22Rv1 (cell line): Measurements from ENCODE around the gene CYP2W1.

Experiments
- H3K27ac ChIP-seq: fragments of 450-650 bp; 2 replicates; pipeline ENCODE4 v1.5.1; 2017
- CTCF ChIP-seq: fragments of 450-650 bp; IDR thresholded peaks from 2 replicates; pipeline ENCODE4 v1.5.1; 2017; ENCODE audit warnings: mild to moderate bottlenecking
- ZFX ChIP-seq: fragments of 450-650 bp; IDR thresholded peaks from 2 replicates; pipeline ENCODE4 v1.6.1; 2017; ENCODE audit warnings: antibody characterized with exemption, borderline replicate concordance

The CYP2W1 gene, protein sequence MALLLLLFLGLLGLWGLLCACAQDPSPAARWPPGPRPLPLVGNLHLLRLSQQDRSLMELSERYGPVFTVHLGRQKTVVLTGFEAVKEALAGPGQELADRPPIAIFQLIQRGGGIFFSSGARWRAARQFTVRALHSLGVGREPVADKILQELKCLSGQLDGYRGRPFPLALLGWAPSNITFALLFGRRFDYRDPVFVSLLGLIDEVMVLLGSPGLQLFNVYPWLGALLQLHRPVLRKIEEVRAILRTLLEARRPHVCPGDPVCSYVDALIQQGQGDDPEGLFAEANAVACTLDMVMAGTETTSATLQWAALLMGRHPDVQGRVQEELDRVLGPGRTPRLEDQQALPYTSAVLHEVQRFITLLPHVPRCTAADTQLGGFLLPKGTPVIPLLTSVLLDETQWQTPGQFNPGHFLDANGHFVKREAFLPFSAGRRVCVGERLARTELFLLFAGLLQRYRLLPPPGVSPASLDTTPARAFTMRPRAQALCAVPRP

GRCh38 chr7:983004-983615, at the start of gene CYP2W1:
Gene CYP2W1, plus strand, starts transcription at chr7:983181. Its CDS starts 31 bp downstream, at chr7:983212.
- H3K27ac ChIP-seq, result no peak within 1 kb of the TSS
- TF ChIP-seq ZFX, result no peak
- TF ChIP-seq CTCF, result no peak

DNA sequence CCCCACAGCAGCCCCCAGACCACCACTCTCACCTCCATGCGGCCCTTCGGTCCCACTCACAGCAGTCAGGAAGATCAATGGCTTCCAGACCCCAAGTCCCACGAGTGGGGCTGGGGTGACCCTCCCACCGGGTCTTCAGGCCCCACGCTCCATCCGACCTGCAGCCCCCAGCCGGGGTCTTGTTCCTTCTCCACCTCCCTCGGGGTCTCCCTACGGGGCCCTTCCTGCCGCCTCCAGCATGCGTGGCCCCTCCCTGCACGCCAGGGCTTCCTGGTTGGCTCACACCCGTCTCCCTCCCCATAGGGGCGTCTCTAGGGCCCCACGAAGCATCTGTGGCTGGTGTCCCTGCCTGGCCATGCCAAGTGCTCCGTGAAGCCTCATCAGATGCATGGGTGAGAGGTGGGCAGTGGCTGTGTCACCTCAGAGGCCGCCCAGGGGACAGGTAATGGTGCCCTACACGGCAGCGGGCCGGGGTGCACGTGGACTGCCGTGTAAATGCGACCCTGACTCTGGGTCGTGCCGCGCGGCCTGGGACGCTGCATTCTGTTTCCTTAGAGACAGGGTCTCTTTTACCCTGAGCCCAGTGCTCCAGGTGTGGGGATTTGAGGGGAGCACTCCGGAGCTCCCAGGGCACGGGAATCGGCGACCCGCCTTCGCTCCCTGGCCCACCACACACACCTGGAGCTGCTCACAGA, 48.4 kb upstream of the CYP2W1 start:
- no peak overlapping the region for H3K27ac ChIP-seq
- TF ChIP-seq CTCF (no peak), ZFX (no peak)

- no peak overlapping the region for H3K27ac ChIP-seq
- no peak for TF ChIP-seq ZFX
- no peak for TF ChIP-seq CTCF
Observed at GRCh38 chr7:935164-935873, 47.7 kb upstream of the CYP2W1 start.

DNA sequence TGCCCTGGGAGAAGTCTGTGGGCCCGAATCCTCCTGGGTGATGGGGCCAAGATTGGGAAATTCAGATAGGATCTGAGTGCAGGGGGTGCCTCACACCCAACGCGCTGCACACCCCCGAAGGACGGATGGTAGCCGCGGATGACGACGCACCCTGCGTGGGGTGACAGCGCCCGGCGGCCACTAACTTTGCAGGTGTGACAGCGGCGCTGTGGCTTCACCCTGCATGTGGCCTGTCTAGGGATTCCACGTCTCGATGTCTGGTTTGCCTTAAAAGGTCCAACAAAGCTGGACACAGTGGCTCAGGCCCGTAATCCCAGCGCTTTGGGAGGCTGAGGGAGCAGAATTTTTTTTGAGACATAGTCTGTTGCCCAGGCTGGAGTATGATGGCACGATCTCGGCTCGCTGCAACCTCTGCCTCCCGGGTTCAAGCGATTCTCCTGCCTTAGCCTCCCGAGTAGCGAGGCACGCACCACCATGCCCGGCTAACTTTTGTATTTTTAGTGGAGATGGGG, 47.1 kb upstream of the CYP2W1 start:
- H3K27ac ChIP-seq, result no peak overlapping the region
- TF ChIP-seq CTCF, result no peak
- no peak for TF ChIP-seq ZFX

GRCh38 chr7:936386-937054, 46.5 kb upstream of the CYP2W1 start:
- TF ChIP-seq ZFX, result no peak
- TF ChIP-seq CTCF, result no peak
- no peak overlapping the region for H3K27ac ChIP-seq

DNA sequence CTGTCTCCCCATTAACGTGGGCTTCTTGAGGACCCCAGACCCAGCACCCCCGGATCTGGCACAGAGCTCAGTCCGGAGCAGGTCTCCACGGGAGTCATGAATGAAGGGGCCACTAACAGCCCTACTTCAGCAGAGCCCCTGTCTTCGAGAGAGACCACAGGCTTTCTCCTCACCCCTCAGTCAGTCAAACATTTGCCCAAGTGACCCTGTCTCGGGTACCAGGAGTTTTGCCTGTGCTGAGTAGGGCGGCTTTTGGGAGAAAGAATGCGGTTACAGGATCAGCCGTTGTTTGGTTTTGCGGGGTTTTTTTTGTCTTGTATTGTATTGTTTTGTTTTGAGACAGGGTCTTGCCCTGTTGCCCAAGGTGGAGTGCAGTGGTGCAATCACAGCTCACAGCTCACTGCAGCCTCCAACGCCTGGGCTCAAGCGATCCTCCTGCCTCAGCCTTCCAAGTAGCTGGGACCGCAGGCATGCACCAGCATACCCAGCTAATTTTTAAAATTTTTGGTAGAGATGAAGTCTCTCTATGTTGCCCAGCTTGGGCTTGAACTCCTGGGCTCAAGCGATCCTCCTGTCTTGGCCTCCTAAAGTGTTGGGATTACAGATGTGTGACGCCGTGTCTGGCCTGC, 45.0 kb upstream of the CYP2W1 start:
- TF ChIP-seq ZFX, result no peak
- TF ChIP-seq CTCF, result no peak
- no peak overlapping the region for H3K27ac ChIP-seq
